Stimulated activated CD8-positive, alpha-beta memory T cell treated with anti-CD3 and anti-CD28 coated beads, Interleukin-12 subunit alpha, Interleukin-12 subunit beta, amount 100 ng/mL, for 4 hours (primary cell): Measurements from ENCODE around the gene CHRND.

ENCODE experiments used
- DNase-seq: peaks from one replicate; pipeline ENCODE4 v3.0.0-alpha.2; 2020; ENCODE audit warnings: low read depth

The CHRND gene

DNA sequence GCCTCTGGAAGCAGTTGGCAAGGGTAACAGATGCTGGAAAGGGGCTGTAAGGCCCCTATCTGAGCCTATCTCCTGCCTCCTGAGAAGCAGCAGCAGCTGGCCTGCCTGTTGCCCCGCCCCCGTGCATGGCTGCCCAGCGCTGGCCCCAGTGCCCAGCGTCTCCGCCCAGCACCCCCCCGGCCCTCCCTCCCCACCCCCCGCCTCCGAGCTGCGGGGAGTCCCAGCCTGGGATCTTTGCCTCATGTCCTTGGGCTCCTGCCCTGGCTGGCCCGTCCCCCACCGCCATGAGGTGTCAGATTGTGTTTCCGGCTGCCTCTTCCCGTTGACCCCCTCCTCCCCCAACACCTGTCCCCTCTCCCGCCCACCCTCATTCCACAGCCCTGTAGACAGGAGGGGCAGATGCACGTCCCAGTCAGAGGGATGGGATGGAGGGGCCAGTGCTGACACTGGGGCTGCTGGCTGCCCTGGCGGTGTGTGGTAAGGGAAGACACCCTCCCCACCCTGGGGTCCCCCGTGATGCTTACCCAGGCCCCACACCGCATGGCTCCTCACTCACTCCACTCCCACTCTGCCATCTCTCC lies at the start of gene CHRND:
Gene CHRND, plus strand, starts transcription at position 370 of the 581 bp plus-strand sequence. Its CDS starts 56 bp downstream, at position 426.
- DNase-seq: no peak

DNA sequence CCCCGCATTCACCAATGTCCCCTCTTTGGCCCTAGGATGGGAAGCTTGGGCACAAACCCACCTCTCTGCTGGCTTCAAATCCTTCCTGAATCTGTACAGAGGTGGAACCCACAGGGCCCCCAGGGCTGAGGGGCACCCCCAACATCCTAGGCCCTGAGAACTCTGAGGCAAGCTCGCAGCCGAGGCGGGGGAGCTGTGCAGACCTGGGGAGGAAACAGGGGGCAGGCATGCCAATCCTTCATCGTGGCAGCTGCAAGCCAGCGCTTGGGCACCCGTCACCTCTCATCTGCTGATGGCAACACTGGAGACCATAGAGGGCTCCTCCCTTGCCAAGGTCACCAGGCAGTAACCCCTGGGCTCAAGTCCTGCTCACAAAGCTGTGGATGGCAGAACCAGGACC lies 49.2 kb upstream of the CHRND start:
- DNase-seq: no peak

DNA sequence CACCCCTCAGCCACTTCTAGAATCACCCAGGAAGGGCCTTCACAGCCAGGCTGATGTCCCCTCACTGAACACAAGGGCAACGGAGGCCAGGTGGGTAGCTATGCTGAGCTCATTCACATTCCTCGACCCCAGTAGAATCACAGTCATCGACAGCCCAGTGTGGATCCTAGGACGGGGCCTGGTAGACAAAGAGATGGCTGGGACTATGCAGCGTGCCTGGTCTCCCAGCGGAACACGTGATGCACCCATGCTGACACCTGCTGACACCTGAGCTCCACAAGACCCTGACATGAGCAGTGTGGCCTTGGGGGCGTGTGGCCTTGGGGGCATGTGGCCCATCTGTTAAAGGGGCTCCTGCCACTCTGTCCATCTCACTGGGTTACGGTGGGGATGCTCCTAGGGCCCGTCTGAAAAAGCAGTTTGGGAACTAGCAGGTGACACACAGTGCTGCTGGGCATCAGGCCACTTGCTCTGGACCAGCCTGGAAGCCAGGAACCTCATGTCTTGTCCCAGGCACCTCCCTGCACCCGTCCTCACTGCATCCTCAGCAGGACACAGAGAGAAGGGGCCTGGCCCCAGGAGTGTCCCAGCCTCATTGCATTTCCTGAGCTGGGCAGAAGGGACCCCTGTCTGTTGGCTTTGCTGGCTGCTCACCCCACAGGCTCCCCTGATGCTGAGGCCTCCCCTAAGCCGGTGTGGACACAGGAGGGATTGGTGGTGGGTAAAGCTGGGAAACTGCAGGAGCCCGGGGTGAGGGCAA lies 48.0 kb upstream of the CHRND start:
- no peak for DNase-seq

DNA sequence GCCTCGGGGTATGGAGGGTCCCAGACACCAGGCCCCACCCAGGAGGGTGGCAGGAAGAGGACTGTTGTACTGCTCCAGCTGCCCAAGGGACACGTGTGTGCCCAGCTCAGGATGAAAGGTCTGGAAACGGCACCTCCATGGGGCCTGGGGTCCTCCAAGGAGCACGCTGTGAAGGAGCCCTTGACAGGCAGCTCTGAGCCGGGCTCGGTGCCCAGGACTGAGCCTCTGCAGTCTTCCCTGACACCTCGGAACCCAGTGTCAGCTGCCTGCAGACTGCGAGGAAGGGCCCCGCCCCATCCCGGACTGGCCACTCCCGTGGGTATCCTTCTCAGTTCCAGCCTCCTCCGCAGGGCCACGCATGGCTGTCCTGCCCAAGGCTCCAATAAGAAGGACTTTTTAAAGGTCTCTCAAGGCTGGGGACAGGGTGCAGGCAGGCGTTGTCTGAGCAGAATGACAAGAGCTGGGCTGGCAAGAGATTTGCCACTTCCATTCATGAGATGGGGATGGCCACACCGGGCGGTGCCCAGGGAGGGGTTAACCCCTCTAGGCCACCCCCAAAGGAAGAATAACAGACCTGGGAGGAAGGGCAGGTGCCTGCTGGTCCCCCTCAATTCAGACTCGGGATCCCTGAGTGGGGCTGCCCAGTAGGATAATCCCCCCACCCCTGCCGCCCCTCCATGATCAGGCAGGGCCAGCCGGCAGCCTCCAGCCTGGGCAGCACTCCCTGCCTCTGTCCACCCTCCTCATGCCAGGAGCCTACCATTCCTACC lies 47.2 kb upstream of the CHRND start:
- DNase-seq: no peak

DNA sequence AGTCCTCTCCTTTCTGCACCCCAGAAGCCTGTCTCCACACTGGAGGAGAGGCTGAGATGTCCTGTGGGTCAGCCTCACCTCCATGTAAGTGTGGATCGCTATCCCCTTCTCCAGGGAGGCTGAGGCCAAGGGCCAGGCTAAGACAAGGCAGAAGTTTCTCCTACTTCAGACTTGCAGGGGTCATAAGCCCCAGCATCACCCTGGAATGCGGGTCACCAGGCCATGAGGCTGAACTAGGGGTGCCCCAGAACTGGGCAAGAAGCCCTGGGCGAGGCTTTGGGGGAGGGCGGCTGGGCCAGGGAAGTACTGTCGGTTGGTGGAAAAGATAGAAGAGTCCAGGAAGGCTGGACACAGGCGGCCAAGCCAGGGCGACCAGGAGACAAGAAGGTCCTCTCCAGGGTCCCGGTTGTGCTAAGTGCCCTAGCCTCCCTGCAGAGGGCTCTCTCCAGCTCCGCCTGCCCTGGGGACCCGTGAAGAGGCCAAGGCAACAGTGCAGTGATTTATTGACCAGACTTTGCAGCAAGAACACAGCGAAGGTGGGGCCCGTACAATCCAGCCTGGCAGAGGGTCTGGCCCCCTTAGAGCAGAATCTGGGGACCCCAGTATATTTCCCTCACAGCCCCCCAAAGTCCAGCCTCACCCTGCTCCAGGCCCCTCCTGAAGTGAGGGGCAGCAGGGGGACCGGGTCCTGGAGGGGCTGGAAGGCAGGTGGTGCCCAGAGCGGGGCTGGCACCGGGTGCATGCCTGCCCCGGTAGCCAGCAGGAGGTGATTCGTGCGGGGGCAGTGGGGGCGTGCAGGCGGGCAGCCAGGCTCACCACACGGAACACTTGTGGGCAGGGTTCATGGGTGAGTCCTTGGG lies 46.4 kb upstream of the CHRND start:
- DNase-seq: no peak

DNA sequence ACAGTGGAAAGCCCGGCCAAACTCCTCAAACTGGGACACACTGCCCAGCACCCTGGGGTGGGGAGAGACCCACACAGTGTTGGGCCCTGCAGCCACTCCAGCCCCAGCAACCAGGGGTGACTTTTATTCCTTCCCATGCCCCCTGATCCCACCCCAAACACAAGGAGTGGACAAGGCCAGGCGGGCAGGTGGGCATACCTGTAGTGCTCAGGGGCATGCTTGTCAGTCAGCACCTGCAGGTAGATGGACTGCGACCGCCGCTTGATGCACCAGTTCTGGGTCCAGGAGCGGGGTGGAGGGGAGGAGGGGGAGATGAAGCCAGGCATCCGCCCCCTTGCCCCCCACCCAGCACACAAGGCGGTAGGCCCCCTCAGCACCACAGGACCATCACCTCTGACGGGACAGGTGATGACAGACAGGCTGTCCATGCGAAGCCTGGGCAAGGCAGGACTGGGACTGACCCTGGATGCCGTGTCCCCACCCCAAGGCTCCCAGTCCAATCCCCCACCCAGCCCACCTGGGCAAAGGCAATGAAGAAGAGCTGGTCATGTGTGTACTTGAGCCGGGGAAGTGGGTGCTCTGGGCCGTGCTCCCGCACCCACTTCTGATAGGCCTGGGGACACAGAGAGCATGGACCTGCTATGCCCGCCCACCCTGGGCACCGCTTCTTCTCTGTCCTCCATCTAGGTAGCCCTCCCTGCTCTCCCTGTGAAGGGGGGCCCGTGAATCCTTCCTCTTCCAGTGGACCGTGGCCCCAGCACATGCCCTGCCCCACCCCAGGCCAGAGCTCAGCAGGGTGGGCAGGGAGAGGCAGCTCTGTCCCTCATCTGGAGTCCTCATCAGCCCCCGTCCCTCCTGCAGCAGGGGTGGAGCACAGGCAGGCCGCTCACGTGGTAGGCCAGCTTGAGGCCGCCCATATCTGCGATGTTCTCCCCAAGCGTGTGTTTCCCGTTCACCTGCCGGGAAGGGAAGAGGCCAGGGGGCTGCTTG lies 45.5 kb upstream of the CHRND start:
- no peak for DNase-seq

DNA sequence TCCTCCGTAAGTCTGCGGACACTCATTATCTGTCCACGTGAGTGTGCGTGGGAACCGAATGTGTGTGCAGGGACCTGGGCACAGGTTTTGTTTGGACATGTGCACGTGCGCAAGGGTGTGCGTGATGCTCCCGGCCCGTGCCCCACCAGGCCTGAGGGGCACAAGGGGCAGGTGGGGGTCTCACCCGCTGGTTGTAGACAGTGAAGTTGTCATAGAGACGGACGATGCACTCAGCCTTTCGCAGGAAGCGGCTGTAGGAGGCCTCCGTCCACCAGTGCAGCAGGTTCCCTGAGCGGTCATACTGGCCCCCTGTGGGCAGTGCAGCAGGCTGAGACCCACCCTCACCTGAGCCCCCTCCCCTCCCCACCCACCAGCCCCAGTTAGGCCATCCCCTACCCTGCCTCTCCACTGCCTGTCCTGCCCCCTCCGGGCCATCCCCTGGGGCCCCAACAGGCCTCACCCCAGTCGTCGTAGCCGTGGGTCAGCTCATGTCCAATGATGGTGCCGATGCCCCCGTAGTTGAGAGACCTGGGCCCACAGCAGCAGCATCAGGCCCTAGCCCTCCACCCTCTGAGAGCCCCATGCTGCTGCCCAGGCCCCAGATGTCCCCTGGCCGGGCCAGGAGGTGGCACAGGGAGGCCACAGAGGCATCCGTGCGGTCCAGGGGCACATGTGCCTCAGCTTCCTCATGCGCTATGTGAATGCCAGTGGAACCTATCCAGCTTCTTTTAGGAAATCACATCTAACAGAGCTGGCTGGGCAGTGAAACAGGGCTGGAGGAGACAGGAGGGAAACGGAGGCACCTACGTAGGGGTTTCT lies 44.4 kb upstream of the CHRND start:
- no peak for DNase-seq

DNA sequence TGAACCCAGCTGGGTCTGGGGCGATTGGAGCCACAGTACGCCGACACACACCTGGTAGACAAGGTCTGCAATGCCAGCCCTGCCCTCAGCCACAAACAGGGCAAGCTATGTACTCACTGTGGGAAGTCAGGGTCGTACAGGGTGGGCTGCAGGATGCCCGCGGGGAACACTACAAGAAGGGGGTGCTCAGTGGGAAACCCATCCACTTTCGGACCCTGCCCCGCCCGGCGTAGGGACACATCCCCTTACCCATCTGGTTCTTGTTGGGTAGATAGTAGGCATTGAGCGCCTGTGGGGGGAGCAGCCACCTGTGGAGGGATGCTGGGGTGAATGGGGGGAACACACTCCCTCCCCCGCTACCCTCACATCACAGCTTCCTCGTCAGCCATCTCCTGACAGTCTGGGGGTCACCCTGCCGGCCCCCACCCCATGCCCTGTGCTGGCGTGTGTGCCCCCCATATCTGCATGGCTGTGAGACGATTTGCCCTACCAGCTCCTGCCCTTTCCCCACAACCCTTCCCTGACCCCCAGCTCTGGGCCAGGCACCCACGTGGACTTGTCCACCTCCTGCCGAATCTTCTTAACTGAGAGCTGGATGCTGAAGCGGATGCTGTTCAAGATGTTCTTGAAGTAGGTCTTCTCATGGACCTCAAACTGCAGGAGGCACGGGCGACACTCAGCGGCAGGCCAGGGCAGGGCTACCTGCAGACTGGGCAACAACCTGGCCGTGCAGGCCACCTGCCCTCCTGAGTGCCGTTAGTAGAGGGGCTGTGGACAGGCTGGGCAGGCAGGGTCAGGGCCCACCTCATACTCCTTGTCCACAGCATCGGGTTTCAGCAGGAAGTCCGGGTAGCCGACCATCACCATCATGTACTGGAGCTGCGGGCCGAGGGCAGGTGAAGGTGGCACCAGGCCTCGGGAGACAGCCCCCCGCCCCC lies 43.4 kb upstream of the CHRND start:
- no peak for DNase-seq

DNA sequence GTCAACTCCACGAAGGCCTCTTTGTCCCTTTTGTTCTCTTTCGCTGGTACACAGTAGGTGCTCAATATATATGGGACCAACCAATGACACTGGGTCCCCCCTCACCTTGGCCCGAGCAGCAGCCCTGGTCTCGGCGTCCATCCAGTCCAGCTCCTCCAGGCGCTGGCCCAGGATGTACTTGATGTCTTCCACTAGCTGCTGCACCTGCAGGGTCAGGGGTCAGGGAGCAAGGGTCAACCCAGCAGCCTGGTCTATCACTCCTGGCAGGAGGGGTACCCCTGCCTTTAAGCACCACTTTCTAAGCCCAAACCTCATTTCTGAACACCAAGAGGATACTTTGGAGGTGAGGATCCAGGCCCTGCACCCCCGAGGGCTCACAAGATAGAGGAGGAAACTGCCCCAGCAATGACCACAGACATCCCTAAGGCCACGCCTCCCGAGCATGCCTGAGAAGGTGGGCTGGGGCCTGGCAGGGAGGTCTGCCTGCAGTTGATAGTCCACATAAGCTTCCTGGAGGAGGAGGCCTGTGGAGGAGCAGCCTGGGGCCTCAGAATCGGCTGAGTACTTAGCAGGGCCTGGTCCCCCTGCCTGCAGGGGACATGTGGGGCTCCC lies 42.5 kb upstream of the CHRND start:
- DNase-seq: no peak

DNA sequence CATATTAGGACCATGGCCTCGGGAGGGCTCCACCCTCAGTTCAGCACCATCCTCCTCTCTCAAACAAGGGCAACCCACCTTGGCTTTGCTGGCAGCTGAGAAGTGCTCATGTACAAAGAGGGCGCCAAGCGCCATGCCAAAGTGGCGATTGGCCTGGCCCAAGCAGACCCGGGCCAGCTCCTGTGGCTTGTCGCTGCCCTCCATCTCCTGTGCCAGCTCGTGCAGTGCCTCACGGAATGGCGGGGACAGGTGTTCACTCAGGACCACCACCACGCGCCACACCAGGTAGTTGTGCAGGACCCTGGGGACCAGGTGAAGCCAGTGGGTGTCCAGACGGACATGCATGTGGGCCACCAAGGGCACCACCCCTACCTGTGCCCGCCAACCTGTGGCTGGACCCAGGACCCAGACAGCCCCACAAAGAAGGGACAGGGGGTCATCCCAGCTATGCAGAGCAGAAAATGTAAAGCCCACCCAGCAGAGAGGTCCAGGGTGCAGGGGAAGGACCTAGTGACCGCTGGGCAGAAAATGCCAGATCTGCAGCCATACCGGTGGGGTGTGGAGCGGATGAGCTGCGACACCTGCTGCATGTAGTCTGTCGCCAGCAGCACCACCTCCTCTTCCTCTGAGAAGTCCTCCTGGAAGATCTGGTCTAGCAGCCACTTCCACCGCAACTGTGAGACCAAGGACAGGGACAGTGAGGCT lies 41.9 kb upstream of the CHRND start:
- DNase-seq: no peak

DNA sequence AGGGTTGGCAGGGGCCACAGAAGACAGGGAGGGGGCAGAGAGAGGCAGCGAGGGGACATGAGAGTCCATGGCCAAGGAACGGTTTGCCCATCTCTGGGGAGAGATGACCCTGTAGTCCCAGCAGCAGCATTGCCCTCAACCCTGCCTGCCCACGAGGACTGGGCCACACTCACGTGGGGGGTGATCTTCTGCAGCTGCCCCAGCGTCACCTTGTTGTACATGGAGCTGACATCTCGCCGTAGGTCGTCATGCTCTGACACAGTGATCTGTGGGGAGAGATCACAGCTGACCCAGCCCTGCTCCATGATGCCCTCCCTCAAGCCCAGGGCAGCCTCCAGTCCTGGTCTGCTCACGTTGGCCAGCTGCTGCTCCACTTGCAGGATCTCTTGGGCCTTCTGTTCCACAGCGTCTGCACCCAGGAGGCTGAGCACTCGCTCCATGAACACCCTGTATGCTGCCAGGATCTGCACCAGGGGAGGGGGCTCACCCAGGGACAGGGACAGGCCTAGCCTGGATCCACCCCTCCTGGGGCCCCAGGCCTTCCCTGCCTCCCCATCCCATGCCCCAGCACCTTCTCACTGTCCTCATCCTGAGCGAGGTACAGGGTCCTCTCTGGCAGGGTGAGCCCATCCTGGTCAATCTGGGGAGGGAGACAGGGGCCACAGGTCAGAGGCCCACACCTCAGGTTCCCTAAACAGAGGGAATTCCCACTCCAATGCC lies 41.2 kb upstream of the CHRND start:
- DNase-seq: no peak

DNA sequence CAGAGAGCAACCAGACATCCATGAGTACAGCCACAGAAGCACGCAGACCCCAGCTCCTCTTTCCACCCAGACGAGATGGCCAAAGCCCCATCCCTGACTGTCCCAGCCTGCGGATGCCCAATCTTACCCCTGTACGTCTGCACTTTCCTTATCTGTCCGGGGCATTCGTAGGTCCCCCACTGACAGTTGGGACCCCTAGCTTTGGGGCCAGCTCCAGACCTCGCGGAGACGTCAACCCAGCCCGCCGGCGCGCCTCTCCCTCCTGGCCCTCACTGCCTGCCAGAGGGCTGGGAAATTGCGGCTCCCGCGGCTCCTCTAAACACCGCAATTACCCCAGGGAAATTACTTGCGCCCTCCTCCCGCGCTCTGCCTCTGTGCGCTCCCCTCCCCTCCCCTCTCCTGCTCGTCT lies 40.6 kb upstream of the CHRND start:
- no peak for DNase-seq

DNA sequence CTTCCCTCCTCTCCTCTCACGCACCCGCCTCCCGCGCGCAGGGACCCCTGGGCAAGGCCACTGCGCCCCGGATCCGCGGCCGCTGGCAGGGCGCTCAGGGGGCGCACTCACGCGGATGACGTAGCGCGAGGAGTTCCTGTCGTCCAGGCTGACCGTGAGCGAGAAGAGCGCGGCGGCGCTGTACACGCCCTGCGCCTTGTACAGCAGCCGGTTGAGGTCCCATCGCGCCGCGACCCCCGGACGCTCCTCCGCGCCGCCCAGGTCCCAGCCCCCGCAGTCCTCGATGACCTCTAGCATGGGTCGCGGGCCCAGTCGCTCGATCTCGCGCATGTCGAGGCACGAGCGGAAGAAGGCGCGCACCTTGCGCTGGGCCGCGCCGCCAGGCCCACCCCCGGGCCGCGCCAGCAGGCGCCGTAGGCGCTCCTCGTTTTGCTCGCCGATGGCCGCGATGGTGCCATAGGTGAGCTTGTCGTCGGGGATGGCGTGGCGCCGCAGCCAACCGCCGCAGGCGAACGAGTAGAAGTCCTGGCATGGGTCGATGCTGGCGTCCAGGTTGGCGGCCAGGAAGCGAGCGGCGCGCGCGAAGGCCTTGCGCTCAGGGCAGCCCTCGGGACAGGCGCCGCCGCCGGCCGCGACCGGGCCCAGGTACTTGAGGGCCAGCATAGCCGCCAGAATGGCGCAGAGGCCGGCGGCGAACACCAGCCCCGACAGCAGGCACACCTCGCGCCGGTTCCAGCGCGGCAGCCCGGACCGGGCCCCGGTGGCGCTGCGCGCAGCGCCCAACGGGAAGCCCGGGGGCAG lies 40.0 kb upstream of the CHRND start:
- no peak for DNase-seq

DNA sequence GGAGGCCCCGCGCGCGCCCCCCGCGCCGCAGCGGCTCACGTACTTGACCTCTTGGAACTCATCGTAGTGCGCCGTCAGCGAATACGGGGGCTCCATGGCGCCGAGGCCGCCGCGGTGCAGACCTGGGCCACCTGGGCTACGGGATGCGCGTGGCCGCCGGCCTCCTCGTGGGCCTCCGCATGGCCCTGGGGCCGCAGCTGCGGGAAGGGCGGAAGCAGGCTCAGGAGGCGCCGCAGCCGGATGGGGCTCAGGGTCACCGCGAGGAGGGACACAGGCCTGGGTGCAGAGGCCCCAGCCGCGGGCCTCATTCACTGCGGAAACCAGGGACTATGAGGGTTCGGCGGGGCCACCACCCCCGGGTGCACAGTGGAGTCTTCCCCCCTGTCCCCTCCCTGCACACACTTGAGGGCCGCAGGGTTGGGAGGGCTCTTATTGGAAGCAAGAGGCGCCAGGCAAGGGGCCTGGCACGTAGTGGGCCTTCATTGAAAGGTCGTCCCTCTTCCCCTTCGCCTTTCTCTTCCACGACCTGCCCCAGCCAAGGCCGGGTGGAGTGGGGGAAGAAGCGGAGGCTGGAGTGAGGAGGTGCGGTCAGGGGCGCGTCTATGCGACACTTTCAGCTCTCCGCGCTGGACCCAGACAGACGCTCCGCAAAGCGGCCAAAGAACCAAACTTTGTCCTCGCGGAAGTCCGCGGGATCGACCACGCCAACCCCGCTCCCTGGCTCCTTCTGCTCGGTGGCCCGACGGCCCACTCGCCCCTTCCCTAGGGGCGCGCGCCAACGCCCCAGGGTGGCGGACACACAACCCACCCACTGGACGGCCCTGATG lies 39.2 kb upstream of the CHRND start:
- no peak for DNase-seq

DNA sequence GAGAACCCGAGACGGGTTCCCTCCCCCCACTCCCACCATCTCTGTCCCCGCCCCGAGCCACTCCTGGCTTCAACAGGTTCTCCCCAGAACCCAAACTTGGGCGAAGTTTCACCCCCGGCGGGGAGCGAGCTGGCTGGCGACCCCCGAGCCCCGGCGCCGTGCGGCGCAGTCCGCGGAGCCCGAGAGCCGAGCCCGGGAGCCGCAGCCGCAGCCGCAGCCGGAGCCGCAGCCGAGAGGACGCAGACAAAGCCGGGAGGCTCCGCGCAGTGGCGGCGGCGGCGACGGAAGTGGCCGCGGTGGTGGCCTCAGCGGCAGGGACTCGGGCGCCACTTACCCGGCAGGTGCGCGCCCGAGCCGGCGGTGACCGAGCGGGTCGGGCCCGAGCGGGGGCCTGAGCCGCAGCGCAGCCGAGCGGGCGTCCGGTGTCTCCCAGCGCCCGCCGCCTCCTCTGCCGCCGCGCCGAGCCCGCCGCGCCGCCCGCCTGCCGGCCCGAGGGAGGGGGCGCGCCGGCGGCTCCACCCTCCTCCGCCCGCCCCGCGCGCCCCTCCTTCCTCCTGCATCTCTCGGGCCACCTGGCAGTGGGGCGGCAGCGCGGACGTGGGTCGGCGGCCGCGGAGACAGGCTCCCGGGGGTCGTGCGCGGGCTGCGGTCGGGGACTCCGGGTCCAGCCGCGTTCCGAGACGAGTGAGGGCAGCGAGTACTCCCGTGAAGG lies 38.4 kb upstream of the CHRND start, which contains the start of gene ECEL1:
Gene ECEL1, minus strand, starts transcription at position 450 of the 712 bp plus-strand sequence. CDS start 1,181 bp downstream, outside the sequence.
- no peak for DNase-seq
